WTC11 (cell line): Measurements from ENCODE around the gene HEATR5A.

Experiments
- NR2C2 ChIP-seq: sonication (generic); formaldehyde crosslinking; IDR thresholded peaks from 2 replicates; pipeline ENCODE4 v1.8.0; 2022; ENCODE audit warnings: mild to moderate bottlenecking, missing genetic modification reagents
- TF ChIP-seq, protein P1 (sequence below): fragments of 200-600 bp; IDR thresholded peaks from 2 replicates; pipeline ENCODE4 v1.8.0; 2022; ENCODE audit warnings: antibody characterized with exemption
- TF ChIP-seq, protein P2 (sequence below): sonication (generic); formaldehyde crosslinking; IDR thresholded peaks from 2 replicates; pipeline ENCODE4 v1.8.1; 2023; ENCODE audit warnings: mild to moderate bottlenecking, missing genetic modification reagents, borderline replicate concordance
- TF ChIP-seq, protein P3 (sequence below): sonication (generic); formaldehyde crosslinking; IDR thresholded peaks from 2 replicates; pipeline ENCODE4 v1.8.1; 2022; ENCODE audit warnings: low read depth, missing genetic modification reagents, borderline replicate concordance
- TF ChIP-seq, protein P4 (sequence below): sonication (generic); formaldehyde crosslinking; conservative IDR thresholded peaks from 2 replicates; pipeline ENCODE4 v1.8.1; 2023; ENCODE audit warnings: mild to moderate bottlenecking, low read depth, missing genetic modification reagents, moderate library complexity
- TF ChIP-seq, protein P5 (sequence below): sonication (generic); formaldehyde crosslinking; IDR thresholded peaks from 2 replicates; pipeline ENCODE4 v1.8.1; 2022; ENCODE audit warnings: mild to moderate bottlenecking, missing genetic modification reagents, moderate library complexity, borderline replicate concordance
- TF ChIP-seq, protein P6 (sequence below): sonication (generic); formaldehyde crosslinking; IDR thresholded peaks from 2 replicates; pipeline ENCODE4 v1.8.0; 2022; ENCODE audit warnings: mild to moderate bottlenecking, missing genetic modification reagents

DNA sequence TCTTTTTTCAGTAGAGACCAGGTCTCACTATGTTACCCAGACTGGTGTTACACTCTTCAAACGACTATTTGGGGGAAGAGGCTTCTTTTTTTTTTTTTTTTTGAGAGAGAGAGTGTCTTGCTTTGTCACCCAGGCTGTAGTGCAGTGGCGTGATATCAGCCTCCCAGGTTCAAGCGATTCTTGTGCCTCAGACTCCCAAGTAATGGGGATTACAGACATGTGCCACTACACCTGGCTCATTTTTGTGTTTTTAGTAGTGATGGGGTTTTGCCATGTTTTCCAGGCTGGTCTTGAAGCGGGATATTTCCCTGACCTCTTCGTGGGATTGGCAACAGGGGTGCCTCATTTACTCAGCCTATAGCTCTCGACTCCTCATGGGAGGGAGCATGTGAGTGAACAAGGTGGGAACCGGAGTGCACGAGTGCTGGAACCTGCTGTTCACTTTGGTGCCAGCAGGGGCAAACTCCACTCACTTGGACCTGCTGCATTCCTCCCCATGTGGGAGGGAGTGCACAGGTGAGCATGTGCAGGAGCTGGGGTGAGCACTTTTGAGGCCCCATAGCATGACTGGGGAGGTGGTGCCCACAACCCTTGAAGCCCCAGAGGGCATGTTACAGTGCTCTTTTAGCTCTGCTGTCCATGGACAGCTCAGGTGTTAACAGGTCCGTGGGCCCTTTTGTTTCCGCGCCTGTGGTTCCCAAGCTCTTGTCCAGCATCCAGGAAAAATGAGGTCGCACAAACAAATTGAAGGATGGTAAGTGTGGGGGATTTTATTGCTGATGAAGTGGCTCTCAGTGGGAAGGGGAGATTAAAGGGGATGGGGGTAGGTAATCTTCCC, 133.7 kb downstream of the HEATR5A start:
- TF ChIP-seq, protein P1, sequence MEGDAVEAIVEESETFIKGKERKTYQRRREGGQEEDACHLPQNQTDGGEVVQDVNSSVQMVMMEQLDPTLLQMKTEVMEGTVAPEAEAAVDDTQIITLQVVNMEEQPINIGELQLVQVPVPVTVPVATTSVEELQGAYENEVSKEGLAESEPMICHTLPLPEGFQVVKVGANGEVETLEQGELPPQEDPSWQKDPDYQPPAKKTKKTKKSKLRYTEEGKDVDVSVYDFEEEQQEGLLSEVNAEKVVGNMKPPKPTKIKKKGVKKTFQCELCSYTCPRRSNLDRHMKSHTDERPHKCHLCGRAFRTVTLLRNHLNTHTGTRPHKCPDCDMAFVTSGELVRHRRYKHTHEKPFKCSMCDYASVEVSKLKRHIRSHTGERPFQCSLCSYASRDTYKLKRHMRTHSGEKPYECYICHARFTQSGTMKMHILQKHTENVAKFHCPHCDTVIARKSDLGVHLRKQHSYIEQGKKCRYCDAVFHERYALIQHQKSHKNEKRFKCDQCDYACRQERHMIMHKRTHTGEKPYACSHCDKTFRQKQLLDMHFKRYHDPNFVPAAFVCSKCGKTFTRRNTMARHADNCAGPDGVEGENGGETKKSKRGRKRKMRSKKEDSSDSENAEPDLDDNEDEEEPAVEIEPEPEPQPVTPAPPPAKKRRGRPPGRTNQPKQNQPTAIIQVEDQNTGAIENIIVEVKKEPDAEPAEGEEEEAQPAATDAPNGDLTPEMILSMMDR, result peak; percentile 51; the same call in 1 of the 2 replicates
- TF ChIP-seq, protein P2, sequence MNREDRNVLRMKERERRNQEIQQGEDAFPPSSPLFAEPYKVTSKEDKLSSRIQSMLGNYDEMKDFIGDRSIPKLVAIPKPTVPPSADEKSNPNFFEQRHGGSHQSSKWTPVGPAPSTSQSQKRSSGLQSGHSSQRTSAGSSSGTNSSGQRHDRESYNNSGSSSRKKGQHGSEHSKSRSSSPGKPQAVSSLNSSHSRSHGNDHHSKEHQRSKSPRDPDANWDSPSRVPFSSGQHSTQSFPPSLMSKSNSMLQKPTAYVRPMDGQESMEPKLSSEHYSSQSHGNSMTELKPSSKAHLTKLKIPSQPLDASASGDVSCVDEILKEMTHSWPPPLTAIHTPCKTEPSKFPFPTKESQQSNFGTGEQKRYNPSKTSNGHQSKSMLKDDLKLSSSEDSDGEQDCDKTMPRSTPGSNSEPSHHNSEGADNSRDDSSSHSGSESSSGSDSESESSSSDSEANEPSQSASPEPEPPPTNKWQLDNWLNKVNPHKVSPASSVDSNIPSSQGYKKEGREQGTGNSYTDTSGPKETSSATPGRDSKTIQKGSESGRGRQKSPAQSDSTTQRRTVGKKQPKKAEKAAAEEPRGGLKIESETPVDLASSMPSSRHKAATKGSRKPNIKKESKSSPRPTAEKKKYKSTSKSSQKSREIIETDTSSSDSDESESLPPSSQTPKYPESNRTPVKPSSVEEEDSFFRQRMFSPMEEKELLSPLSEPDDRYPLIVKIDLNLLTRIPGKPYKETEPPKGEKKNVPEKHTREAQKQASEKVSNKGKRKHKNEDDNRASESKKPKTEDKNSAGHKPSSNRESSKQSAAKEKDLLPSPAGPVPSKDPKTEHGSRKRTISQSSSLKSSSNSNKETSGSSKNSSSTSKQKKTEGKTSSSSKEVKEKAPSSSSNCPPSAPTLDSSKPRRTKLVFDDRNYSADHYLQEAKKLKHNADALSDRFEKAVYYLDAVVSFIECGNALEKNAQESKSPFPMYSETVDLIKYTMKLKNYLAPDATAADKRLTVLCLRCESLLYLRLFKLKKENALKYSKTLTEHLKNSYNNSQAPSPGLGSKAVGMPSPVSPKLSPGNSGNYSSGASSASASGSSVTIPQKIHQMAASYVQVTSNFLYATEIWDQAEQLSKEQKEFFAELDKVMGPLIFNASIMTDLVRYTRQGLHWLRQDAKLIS, result no peak
- TF ChIP-seq, protein P3, sequence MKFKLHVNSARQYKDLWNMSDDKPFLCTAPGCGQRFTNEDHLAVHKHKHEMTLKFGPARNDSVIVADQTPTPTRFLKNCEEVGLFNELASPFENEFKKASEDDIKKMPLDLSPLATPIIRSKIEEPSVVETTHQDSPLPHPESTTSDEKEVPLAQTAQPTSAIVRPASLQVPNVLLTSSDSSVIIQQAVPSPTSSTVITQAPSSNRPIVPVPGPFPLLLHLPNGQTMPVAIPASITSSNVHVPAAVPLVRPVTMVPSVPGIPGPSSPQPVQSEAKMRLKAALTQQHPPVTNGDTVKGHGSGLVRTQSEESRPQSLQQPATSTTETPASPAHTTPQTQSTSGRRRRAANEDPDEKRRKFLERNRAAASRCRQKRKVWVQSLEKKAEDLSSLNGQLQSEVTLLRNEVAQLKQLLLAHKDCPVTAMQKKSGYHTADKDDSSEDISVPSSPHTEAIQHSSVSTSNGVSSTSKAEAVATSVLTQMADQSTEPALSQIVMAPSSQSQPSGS, result no peak
- TF ChIP-seq, protein P4, sequence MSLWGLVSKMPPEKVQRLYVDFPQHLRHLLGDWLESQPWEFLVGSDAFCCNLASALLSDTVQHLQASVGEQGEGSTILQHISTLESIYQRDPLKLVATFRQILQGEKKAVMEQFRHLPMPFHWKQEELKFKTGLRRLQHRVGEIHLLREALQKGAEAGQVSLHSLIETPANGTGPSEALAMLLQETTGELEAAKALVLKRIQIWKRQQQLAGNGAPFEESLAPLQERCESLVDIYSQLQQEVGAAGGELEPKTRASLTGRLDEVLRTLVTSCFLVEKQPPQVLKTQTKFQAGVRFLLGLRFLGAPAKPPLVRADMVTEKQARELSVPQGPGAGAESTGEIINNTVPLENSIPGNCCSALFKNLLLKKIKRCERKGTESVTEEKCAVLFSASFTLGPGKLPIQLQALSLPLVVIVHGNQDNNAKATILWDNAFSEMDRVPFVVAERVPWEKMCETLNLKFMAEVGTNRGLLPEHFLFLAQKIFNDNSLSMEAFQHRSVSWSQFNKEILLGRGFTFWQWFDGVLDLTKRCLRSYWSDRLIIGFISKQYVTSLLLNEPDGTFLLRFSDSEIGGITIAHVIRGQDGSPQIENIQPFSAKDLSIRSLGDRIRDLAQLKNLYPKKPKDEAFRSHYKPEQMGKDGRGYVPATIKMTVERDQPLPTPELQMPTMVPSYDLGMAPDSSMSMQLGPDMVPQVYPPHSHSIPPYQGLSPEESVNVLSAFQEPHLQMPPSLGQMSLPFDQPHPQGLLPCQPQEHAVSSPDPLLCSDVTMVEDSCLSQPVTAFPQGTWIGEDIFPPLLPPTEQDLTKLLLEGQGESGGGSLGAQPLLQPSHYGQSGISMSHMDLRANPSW (CRISPR knock-in tag), result no peak
- no peak for TF ChIP-seq NR2C2 (CRISPR knock-in tag)
- TF ChIP-seq, protein P5, sequence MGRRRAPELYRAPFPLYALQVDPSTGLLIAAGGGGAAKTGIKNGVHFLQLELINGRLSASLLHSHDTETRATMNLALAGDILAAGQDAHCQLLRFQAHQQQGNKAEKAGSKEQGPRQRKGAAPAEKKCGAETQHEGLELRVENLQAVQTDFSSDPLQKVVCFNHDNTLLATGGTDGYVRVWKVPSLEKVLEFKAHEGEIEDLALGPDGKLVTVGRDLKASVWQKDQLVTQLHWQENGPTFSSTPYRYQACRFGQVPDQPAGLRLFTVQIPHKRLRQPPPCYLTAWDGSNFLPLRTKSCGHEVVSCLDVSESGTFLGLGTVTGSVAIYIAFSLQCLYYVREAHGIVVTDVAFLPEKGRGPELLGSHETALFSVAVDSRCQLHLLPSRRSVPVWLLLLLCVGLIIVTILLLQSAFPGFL (CRISPR knock-in tag), result no peak; the same call in 1 of the 2 replicates
- TF ChIP-seq, protein P6, sequence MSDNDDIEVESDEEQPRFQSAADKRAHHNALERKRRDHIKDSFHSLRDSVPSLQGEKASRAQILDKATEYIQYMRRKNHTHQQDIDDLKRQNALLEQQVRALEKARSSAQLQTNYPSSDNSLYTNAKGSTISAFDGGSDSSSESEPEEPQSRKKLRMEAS, result peak; percentile 96
